Tibial nerve (tissue), 4 donors: ENCODE results near the gene MT1E. TPM values are rescaled to one million over a fixed set of nuclear protein-coding genes. Genes with fewer than 3 reads are reported as not detected.
A peak's percentile ranks its signal among the peaks of the same experiment; 100 is the strongest.

Source experiments
- DNase-seq, 2 donors: peaks; one replicate each; pipeline ENCODE4 v3.0.0-alpha.2; 2019; ENCODE audit warnings: low spot score in 2 of 2
- H3K27ac ChIP-seq, 4 donors: fragments of 200-600 bp; sonication (generic) in 3 of 4; one replicate each; pipeline ENCODE4 v1.5.1; 2017 to 2019; ENCODE audit warnings: mild to moderate bottlenecking in 1 of 4
- H3K27me3 ChIP-seq, 2 donors: fragments of 200-600 bp; sonication (generic) in 1 of 2; one replicate each; pipeline versions ENCODE4 v1.5.1 to v1.6.0; 2017 to 2019
- H3K36me3 ChIP-seq, 3 donors: fragments of 200-600 bp; sonication (generic); one replicate each; pipeline ENCODE4 v1.5.1; 2018 to 2019
- H3K4me1 ChIP-seq, 4 donors: fragments of 200-600 bp; sonication (generic) in 3 of 4; one replicate each; pipeline ENCODE4 v1.5.1; 2017 to 2019
- H3K4me3 ChIP-seq, 4 donors: fragments of 200-600 bp; sonication (generic) in 3 of 4; one replicate each; pipeline ENCODE4 v1.5.1; 2017 to 2019; ENCODE audit warnings: mild to moderate bottlenecking in 1 of 4, moderate library complexity in 1 of 4
- H3K9me3 ChIP-seq, 4 donors: fragments of 200-600 bp; sonication (generic) in 3 of 4; one replicate each; pipeline ENCODE4 v1.5.1; 2017 to 2019
- EP300 ChIP-seq, 2 donors: sonication (generic); formaldehyde crosslinking; IDR thresholded peaks; one replicate each; pipeline ENCODE4 v1.6.1; 2017; ENCODE audit warnings: antibody characterized with exemption in 2 of 2, mild to moderate bottlenecking in 1 of 2
- POLR2A ChIP-seq, 2 donors: fragments of 450-650 bp; IDR thresholded peaks; one replicate each; pipeline ENCODE4 v1.6.1; 2017; ENCODE audit warnings: antibody characterized with exemption in 2 of 2, mild to moderate bottlenecking in 2 of 2, moderate library complexity in 2 of 2
- WGBS, 2 donors: methylation state at CpG; one replicate each; pipeline ENCODE4 v1.1.5; 2018; 5-methylcytosine and 5-hydroxymethylcytosine counted together
- total RNA-seq, 4 donors: library from RNA; depleted of rRNA; stranded (reverse); fragments of >200 nt; gene quantifications; one replicate each; pipeline ENCODE4 v1.1.0, GENCODE V29; 2016
- TF ChIP-seq, protein P1 (sequence below), 5 experiments: fragments of 200-600 bp in 3 of 5; fragments of 450-650 bp in 2 of 5; sonication (generic) in 3 of 5; IDR thresholded peaks; one replicate each; pipeline ENCODE4 v1.5.1; 2016 to 2019; ENCODE audit warnings: antibody characterized with exemption in 5 of 5, mild to moderate bottlenecking in 3 of 5, moderate library complexity in 2 of 5

The MT1E gene
- total RNA-seq, 4 donors from 2014 or later: 229 to 1,068 (median 290) TPM

DNA sequence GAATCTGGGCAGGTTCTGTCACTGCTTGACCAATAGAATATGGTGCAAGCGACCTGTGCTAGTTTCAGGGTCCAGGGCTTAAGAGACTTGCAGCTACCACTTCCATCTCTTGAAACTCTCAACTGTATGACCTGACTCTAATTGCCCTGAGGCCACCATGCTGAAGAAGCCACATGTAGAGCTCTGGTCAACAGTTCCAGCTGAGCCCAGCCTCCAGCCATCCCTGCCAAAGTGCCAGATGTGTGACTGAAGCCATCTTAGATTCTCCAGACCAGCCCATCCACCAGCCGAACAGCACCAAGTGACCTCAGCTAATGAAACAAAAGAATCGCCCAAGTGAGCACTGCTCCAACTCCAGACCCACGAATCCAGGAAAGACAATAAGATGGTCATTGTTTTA lies 20.6 kb upstream of the MT1E start:
- Histone ChIP-seq H3K27ac (peak overlapping the region in 3 of 4 donors; percentile 76 to 97 (median 90)), H3K9me3 (no peaks in the 10 kb centered on the region)

GRCh38 chr16:56605475-56605874 lies 20.1 kb upstream of the MT1E start:
- peak overlapping the region; percentile 76 to 97 (median 93) for H3K27ac ChIP-seq
- DNase-seq: no peak
- TF ChIP-seq POLR2A (IDR thresholded peaks at IDR 0.05) (no peak), EP300 (IDR thresholded peaks at IDR 0.05) (no peak)
- TF ChIP-seq, protein P1, sequence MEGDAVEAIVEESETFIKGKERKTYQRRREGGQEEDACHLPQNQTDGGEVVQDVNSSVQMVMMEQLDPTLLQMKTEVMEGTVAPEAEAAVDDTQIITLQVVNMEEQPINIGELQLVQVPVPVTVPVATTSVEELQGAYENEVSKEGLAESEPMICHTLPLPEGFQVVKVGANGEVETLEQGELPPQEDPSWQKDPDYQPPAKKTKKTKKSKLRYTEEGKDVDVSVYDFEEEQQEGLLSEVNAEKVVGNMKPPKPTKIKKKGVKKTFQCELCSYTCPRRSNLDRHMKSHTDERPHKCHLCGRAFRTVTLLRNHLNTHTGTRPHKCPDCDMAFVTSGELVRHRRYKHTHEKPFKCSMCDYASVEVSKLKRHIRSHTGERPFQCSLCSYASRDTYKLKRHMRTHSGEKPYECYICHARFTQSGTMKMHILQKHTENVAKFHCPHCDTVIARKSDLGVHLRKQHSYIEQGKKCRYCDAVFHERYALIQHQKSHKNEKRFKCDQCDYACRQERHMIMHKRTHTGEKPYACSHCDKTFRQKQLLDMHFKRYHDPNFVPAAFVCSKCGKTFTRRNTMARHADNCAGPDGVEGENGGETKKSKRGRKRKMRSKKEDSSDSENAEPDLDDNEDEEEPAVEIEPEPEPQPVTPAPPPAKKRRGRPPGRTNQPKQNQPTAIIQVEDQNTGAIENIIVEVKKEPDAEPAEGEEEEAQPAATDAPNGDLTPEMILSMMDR (IDR thresholded peaks at IDR 0.05): no peak
- H3K36me3 ChIP-seq: peaks cover 0 to 5% (median 0%) of the 10 kb centered on the region in 3 donors
- no peaks in the 10 kb centered on the region for H3K9me3 ChIP-seq
- H3K4me3 ChIP-seq: no peak overlapping the region
- no peaks in the 10 kb centered on the region for H3K27me3 ChIP-seq
- 90 to 100% methylated on average over 1 of the region's 1 CpG for WGBS, 2 donors
- H3K4me1 ChIP-seq: peaks cover 0 to 45% (median 20%) of the 10 kb centered on the region in 4 donors

More for the DNA sequence above, 20.6 kb upstream of the MT1E start:
- TF ChIP-seq, protein P1 (IDR thresholded peaks at IDR 0.05): no peak
- TF ChIP-seq EP300 (IDR thresholded peaks at IDR 0.05) (no peak), POLR2A (IDR thresholded peaks at IDR 0.05) (no peak)
- WGBS, 2 donors: 81 to 85% methylated on average over 4 of the region's 4 CpGs
- Histone ChIP-seq H3K4me3 (no peak overlapping the region), H3K4me1 (peaks cover 0 to 40% (median 18%) of the 10 kb centered on the region in 4 donors), H3K27me3 (no peaks in the 10 kb centered on the region), H3K36me3 (peaks cover 0 to 5% (median 0%) of the 10 kb centered on the region in 3 donors)
- DNase-seq: no peak

DNA sequence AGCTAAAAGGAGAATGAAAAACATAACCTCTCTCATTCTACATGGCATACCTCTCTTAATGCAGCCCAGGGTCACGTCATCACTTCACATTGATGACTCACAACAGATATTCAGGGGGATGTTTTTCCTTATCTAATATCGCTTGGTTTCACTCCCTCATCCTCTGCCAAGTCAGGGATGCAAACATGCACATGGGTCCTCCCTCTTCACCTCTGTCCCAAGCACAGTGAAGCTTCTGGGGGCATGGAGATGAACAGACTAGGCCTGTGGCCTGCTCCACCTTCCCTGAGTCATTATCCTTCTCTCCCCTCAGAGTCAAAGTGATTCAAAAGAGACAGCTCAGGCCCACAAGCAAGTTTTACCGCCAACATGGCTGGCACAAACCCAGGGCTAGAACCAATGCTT lies 19.5 kb upstream of the MT1E start:
- WGBS, 2 donors: 64% methylated on average over 3 of the region's 3 CpGs
- DNase-seq: peak in 1 of 2 donors; percentile 47

DNA sequence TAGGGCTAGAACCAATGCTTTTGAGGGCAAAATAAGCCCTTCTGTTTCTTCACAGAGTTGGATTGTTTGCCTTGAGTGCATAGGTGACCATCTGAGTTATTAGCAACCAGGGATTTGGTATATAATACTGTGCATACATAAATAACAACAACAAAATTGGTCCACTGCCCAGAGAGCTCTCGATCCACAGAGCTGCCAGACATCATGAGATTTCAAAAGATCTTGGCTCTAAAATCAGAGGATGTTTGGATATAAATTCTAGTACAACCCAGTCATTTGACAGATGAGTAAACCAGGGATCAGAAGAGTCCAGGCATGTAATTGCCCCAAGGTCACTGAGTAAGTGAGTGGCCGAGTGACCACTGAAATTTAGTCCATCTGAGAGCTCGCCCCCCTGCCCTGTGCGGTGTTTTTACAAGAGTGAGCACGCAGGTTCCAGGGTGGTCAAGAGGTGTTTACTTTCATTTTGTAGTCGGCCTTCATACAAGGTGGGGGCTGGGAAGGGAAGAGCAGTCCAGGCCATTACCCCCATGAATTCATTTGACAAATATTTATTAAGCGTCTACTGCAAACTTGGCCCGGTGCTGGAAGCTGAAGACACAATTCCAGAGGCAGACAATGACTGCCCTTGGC lies 19.0 kb upstream of the MT1E start:
- Histone ChIP-seq H3K27me3 (no peaks in the 10 kb centered on the region), H3K4me1 (peaks cover 0 to 56% (median 29%) of the 10 kb centered on the region in 4 donors), H3K9me3 (no peaks in the 10 kb centered on the region), H3K27ac (peak overlapping the region; percentile 76 to 97 (median 93)), H3K36me3 (peaks cover 0 to 5% (median 0%) of the 10 kb centered on the region in 3 donors), H3K4me3 (peak overlapping the region in 1 of 4 donors; percentile 20)
- WGBS, 2 donors: 14 to 21% methylated on average over 8 of the region's 8 CpGs
- peak in 1 of 2 donors; percentile 74 for DNase-seq
- TF ChIP-seq EP300 (IDR thresholded peaks at IDR 0.05): peak in 1 of 2 donors; percentile 68
- no peak for TF ChIP-seq POLR2A (IDR thresholded peaks at IDR 0.05)
- TF ChIP-seq, protein P1 (IDR thresholded peaks at IDR 0.05): no peak

More for the DNA sequence above, 19.5 kb upstream of the MT1E start:
- TF ChIP-seq POLR2A (IDR thresholded peaks at IDR 0.05): no peak
- TF ChIP-seq, protein P1 (IDR thresholded peaks at IDR 0.05): no peak
- Histone ChIP-seq H3K9me3 (no peaks in the 10 kb centered on the region), H3K4me1 (peaks cover 0 to 51% (median 26%) of the 10 kb centered on the region in 4 donors), H3K27me3 (no peaks in the 10 kb centered on the region), H3K36me3 (peaks cover 0 to 5% (median 0%) of the 10 kb centered on the region in 3 donors), H3K4me3 (no peak overlapping the region), H3K27ac (peak overlapping the region; percentile 76 to 97 (median 93))

DNA sequence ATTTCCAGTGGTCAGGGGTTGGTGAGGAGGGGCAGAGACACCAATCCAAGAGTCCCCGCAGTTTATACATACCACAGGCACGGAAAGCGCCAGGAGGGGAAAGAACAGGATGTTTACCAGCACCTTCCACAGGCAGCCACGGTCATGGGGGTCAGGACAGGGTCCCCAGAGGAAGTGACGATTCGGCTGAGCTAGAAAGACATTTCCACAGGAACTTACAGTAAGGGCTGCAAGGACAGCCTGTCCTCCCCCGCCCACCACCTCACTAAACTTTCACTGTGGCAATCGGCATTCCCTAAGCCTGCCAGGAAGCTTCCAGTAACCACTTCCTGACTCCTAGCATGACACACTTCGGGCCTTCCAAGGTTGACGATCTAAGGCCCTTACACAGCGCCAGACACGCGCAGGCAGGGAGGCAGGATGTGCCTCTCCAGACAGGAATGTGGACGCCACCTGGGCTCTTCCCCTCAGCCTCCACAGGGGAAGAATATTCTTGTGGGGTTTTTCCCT lies 18.4 kb upstream of the MT1E start:
- Histone ChIP-seq H3K27me3 (no peaks in the 10 kb centered on the region), H3K4me3 (peak overlapping the region in 2 of 4 donors; percentile 66 to 69), H3K9me3 (no peaks in the 10 kb centered on the region), H3K36me3 (peaks cover 0 to 5% (median 0%) of the 10 kb centered on the region in 3 donors), H3K4me1 (peaks cover 0 to 62% (median 32%) of the 10 kb centered on the region in 4 donors), H3K27ac (peak overlapping the region; percentile 76 to 97 (median 93))
- TF ChIP-seq EP300 (IDR thresholded peaks at IDR 0.05): peak; percentile 95 to 98
- TF ChIP-seq, protein P1 (IDR thresholded peaks at IDR 0.05): no peak
- peak in 1 of 2 donors; percentile 25 for TF ChIP-seq POLR2A (IDR thresholded peaks at IDR 0.05)
- DNase-seq: peak; percentile 62 to 82
- WGBS, 2 donors: 35 to 42% methylated on average over 13 to 14 of the region's 14 CpGs
